HG02870 (cell line): Measurements from ENCODE around the gene UNCX.
"Not testable (repeated sequence)": the region's sequence is repeated elsewhere in the genome, so short reads cannot be mapped to it uniquely, and the experiment has no call there.

Experiments used
- ATAC-seq: cut with Tn5 transposase; IDR thresholded peaks from one replicate; pipeline ENCODE4 v1.9.1; 2021; ENCODE audit warnings: mild to moderate bottlenecking, moderate library complexity; ENCODE audit not compliant: unreplicated experiment

UNCX gene

GRCh38 chr7:1232623-1233332 lies at the start of gene UNCX:
Gene UNCX (plus strand): TSS chr7:1232872. CDS start chr7:1233018, 146 bp downstream.
- no peak for ATAC-seq

- no peak for ATAC-seq
These were observed 45.5 kb upstream of the UNCX start for GRCh38 chr7:1187127-1187526.

GRCh38 chr7:1188720-1189294 lies 43.9 kb upstream of the UNCX start:
- ATAC-seq, result no peak

GRCh38 chr7:1189986-1190772 lies 42.5 kb upstream of the UNCX start:
- ATAC-seq, result no peak

GRCh38 chr7:1192171-1192676 lies 40.4 kb upstream of the UNCX start:
- no peak for ATAC-seq

- no peak for ATAC-seq
These were observed 38.9 kb upstream of the UNCX start for GRCh38 chr7:1193593-1194424.

- not testable (repeated sequence) for ATAC-seq
These were observed 36.2 kb upstream of the UNCX start for GRCh38 chr7:1196441-1196840.

- no peak for ATAC-seq
These were observed 35.7 kb upstream of the UNCX start for GRCh38 chr7:1196950-1197349.

- no peak for ATAC-seq
These were observed 34.6 kb upstream of the UNCX start for GRCh38 chr7:1197997-1198625.

GRCh38 chr7:1200045-1200444 lies 32.6 kb upstream of the UNCX start:
- no peak for ATAC-seq

- no peak for ATAC-seq
These were observed 30.8 kb upstream of the UNCX start for GRCh38 chr7:1201916-1202315.

- not testable (repeated sequence) for ATAC-seq
These were observed 29.8 kb upstream of the UNCX start for GRCh38 chr7:1202914-1203313.

- no peak for ATAC-seq
These were observed 28.1 kb upstream of the UNCX start for GRCh38 chr7:1204460-1205140.

- not testable (repeated sequence) for ATAC-seq
These were observed 26.9 kb upstream of the UNCX start for GRCh38 chr7:1205742-1206141.

GRCh38 chr7:1209097-1209496 lies 23.6 kb upstream of the UNCX start:
- ATAC-seq, result no peak

- no peak for ATAC-seq
These were observed 22.2 kb upstream of the UNCX start for GRCh38 chr7:1210321-1210978.

GRCh38 chr7:1210979-1211608 lies 21.6 kb upstream of the UNCX start:
- ATAC-seq, result no peak

- no peak for ATAC-seq
These were observed 21.1 kb upstream of the UNCX start for GRCh38 chr7:1211611-1212010.

GRCh38 chr7:1212025-1212424 lies 20.6 kb upstream of the UNCX start:
- ATAC-seq, result not testable (repeated sequence)
